WTC11 (cell line): Measurements from ENCODE around the gene NAGA. TPM values are rescaled to one million over a fixed set of nuclear protein-coding genes. Genes with fewer than 3 reads are reported as not detected.
A peak's percentile ranks its signal among the peaks of the same experiment; 100 is the strongest.

ENCODE experiments used
- AR ChIP-seq: fragments of 250-450 bp; sonication (Bioruptor Pico); IDR thresholded peaks from 2 replicates; pipeline ENCODE4 v1.9.0; 2021; ENCODE audit warnings: mild to moderate bottlenecking
- ARID4B ChIP-seq: sonication (generic); formaldehyde crosslinking; IDR thresholded peaks from 2 replicates; pipeline ENCODE4 v1.8.0; 2023; ENCODE audit warnings: missing genetic modification reagents, mild to moderate bottlenecking, borderline replicate concordance
- CBFB ChIP-seq: sonication (generic); formaldehyde crosslinking; IDR thresholded peaks from 2 replicates; pipeline ENCODE4 v1.8.1; 2022; ENCODE audit warnings: mild to moderate bottlenecking, low read depth, missing genetic modification reagents
- CREB1 ChIP-seq: sonication (generic); formaldehyde crosslinking; IDR thresholded peaks from 2 replicates; pipeline ENCODE4 v1.8.0; 2023; ENCODE audit warnings: mild to moderate bottlenecking, missing genetic modification reagents
- ELF4 ChIP-seq: sonication (generic); formaldehyde crosslinking; IDR thresholded peaks from 2 replicates; pipeline ENCODE4 v1.8.1; 2022; ENCODE audit warnings: low read depth, mild to moderate bottlenecking, moderate library complexity, missing genetic modification reagents
- ERG ChIP-seq: fragments of 250-450 bp; sonication (Bioruptor Pico); IDR thresholded peaks from 2 replicates; pipeline ENCODE4 v1.8.0; 2021; ENCODE audit warnings: mild to moderate bottlenecking
- GTF2I ChIP-seq: fragments of 250-450 bp; sonication (Bioruptor Pico); conservative IDR thresholded peaks from 2 replicates; pipeline ENCODE4 v1.4.0; 2021; ENCODE audit warnings: mild to moderate bottlenecking
- IRF1 ChIP-seq: sonication (generic); formaldehyde crosslinking; IDR thresholded peaks from 2 replicates; pipeline ENCODE4 v1.8.0; 2023; ENCODE audit warnings: missing genetic modification reagents
- IRF2 ChIP-seq: sonication (generic); formaldehyde crosslinking; IDR thresholded peaks from 2 replicates; pipeline ENCODE4 v1.8.0; 2022; ENCODE audit warnings: low read depth, missing genetic modification reagents, borderline replicate concordance
- JAZF1 ChIP-seq: fragments of 250-450 bp; sonication (Bioruptor Pico); IDR thresholded peaks from 2 replicates; pipeline ENCODE4 v1.9.0; 2021; ENCODE audit warnings: moderate library complexity, mild to moderate bottlenecking, inconsistent platforms
- KAT7 ChIP-seq: sonication (generic); formaldehyde crosslinking; IDR thresholded peaks from 2 replicates; pipeline ENCODE4 v1.8.1; 2023; ENCODE audit warnings: missing genetic modification reagents, mild to moderate bottlenecking, borderline replicate concordance
- NFYB ChIP-seq: sonication (generic); formaldehyde crosslinking; conservative IDR thresholded peaks from 2 replicates; pipeline ENCODE4 v1.8.0; 2022; ENCODE audit warnings: low read depth, missing genetic modification reagents
- NR1H2 ChIP-seq: sonication (generic); formaldehyde crosslinking; IDR thresholded peaks from 2 replicates; pipeline ENCODE4 v1.9.0; 2021; ENCODE audit warnings: mild to moderate bottlenecking, moderate library complexity, missing genetic modification reagents
- RORB ChIP-seq: fragments of 250-450 bp; sonication (Bioruptor Pico); IDR thresholded peaks from 2 replicates; pipeline ENCODE4 v1.9.0; 2021; ENCODE audit warnings: mild to moderate bottlenecking
- TCF7 ChIP-seq: sonication (generic); formaldehyde crosslinking; IDR thresholded peaks from 2 replicates; pipeline ENCODE4 v1.8.0; 2022; ENCODE audit warnings: mild to moderate bottlenecking, low read depth, missing genetic modification reagents, moderate library complexity
- TEAD1 ChIP-seq: sonication (generic); formaldehyde crosslinking; IDR thresholded peaks from 2 replicates; pipeline ENCODE4 v1.8.0; 2022; ENCODE audit warnings: mild to moderate bottlenecking, missing genetic modification reagents
- USF1 ChIP-seq: sonication (generic); formaldehyde crosslinking; IDR thresholded peaks from 2 replicates; pipeline ENCODE4 v1.8.0; 2022; ENCODE audit warnings: mild to moderate bottlenecking, missing genetic modification reagents
- ZNF121 ChIP-seq: sonication (generic); formaldehyde crosslinking; IDR thresholded peaks from 2 replicates; pipeline ENCODE4 v1.8.0; 2023; ENCODE audit warnings: missing genetic modification reagents
- ZNF281 ChIP-seq: sonication (generic); formaldehyde crosslinking; IDR thresholded peaks from 2 replicates; pipeline ENCODE4 v1.8.0; 2023; ENCODE audit warnings: mild to moderate bottlenecking, missing genetic modification reagents
- ZNF396 ChIP-seq: fragments of 250-450 bp; sonication (Bioruptor Pico); IDR thresholded peaks from 2 replicates; pipeline ENCODE4 v1.8.0; 2021; ENCODE audit warnings: mild to moderate bottlenecking, moderate library complexity, borderline replicate concordance
- ZNF532 ChIP-seq: fragments of 250-450 bp; sonication (Bioruptor Pico); IDR thresholded peaks from 2 replicates; pipeline ENCODE4 v1.9.0; 2021; ENCODE audit warnings: mild to moderate bottlenecking, borderline replicate concordance
- total RNA-seq: library from RNA; stranded (reverse); gene quantifications from 3 replicates; pipeline ENCODE4 v1.2.3, GENCODE V29; 2021

NAGA gene
- total RNA-seq, 1 experiment from 2014 or later, result 19.4 TPM

- TF ChIP-seq ARID4B (peak; percentile 87), ZNF281 (CRISPR knock-in tag) (0 out of 2 replicates have a peak, but pooled peaks have one; percentile 78), CREB1 (CRISPR knock-in tag) (no peak), TEAD1 (CRISPR knock-in tag) (peak; percentile 39; the same call in 1 of the 2 replicates), RORB (CRISPR knock-in tag) (no peak), KAT7 (no peak), AR (no peak), IRF1 (CRISPR knock-in tag) (no peak), ZNF396 (CRISPR knock-in tag) (no peak), NR1H2 (CRISPR knock-in tag) (no peak), IRF2 (no peak), NFYB (CRISPR knock-in tag) (peak; percentile 72), ELF4 (no peak), CBFB (CRISPR knock-in tag) (no peak), TCF7 (CRISPR knock-in tag) (no peak), USF1 (CRISPR knock-in tag) (peak; percentile 41), ZNF532 (no peak), JAZF1 (CRISPR knock-in tag) (no peak), ERG (no peak), GTF2I (no peak), ZNF121 (no peak)
Observed at GRCh38 chr22:42090596-42091454, 20.2 kb upstream of the NAGA start, which contains the start of gene NDUFA6 (continued).
